HG03045 (cell line): ENCODE results near the gene LSM11.

ENCODE experiments used
- ATAC-seq: cut with Tn5 transposase; IDR thresholded peaks from one replicate; pipeline ENCODE4 v1.9.1; 2021; ENCODE audit warnings: mild to moderate bottlenecking, moderate library complexity; ENCODE audit not compliant: unreplicated experiment

The LSM11 gene

DNA sequence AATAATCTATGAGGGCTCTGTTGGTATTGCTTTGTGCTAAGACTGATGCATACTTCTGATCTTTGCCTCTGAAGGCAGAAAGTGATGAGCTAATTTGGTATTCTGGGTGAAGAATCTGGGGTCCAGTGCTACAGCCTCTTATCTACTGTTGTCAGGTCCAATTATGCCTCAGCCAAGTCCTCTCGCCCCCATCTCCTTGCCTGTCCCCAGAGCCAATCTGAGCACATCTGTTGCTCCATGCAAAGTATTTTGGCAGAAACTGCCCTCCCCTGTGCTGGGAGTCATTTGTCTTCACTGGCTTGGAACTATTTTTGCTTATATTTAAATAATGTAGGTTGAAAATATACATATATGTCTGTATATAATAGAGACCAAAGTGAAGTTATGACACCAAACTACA, 23.4 kb downstream of the LSM11 start:
- ATAC-seq, result no peak

DNA sequence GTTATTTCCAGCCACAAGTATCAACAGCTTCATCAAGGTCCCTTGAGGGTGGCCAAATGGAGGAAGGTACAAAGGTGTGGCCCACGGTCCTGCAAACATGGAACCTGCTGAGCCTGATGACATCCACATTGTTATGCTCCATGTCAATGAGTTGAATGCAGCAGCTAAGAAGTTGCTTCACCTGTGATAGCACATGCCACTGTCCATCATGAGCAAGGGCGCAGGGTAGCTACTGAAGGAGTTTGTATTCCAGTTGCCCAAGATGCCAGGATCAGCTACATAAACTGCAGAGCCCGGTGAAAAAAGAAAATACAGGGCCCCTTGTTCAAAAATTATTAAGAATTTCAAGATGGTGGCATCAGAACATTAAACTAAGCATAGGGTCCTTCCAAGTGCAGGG, 24.2 kb downstream of the LSM11 start:
- no peak for ATAC-seq

DNA sequence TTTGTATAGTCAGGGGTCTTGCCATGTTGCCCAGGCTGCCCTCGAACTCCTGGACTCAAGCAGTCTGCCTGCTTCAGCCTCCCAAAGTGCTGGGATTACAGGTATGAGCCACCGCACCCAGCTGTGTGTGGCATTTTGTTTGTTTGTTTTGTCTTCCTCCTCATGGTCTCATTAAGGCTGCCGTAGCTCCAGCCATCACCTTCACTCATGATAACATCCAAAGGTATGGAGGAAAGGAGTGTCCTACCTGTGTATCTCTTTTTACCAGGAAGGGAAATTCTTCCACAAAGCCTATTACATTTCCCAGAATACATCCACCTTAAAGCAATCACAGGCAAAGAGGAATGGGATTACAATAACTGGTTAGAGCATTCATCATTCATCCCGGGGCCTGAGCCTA, 27.2 kb downstream of the LSM11 start:
- ATAC-seq, result no peak

DNA sequence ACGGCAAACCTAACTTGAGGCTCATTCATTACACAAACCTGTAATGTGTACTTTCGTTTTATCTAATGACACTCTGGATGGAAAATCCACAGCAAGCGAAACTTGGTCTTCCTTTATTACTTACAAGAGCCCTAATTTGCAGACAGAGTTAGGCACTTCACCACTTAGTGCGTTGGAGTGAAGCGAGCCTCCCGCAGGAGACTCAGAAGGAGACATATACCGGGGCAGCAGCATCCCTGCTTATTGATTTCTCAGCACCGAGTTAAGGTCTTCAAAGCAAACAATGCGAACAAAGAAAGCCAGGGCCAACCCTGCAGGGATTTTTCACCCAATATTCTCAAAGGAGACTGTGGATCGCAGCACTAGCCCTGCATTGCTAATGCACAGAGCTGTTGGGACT, 28.6 kb downstream of the LSM11 start:
- ATAC-seq, result no peak

DNA sequence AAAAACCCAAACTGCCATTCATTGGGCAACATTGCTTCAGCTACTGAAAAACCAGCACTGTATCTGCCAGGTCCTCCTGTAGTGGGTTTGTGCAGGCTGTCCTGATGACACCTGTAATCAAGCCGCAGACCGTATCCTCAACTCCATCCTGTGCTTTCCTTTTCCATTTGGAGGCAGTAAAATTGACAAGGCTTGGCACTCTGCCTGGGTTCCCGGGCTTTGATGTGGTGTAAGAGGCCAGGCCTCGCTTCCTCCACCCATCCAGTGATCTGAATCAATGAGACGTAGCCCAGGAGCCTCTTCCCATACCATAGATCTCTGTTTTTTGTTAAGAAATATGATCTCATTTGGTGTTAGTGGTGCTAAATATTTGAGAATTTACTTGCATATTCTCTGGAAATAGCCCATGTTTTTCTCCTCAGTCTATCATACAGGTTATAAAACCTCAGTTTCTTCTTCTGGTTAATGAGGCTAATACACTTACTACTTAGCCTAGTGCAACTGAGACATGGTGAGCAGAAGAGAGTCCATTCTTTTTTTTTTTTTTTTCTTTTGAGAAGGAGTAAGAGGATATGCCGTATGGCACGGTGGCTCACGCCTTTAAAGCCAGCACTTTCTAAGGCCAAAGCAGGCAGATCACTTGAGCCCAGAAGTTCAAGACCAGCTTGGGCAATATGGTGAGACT, 34.8 kb downstream of the LSM11 start:
- no peak for ATAC-seq

DNA sequence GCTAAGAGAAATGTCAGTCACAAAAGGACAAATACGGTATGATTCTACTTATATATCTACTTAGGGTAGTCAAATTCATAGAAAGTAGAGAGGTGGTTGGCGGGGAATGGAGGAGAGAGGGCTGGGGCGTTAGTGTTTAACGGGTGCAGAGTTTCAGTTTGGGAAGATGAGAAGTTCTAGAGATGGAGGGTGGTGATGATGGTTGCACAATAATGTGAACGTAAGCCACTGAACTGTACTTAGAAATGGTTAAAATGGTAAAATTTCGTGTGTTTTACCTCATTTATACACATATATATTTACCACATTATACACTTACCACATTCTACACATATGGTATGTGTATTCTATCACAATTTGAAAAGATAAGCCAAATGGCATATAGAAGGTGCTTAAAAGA, 35.7 kb downstream of the LSM11 start:
- no peak for ATAC-seq

DNA sequence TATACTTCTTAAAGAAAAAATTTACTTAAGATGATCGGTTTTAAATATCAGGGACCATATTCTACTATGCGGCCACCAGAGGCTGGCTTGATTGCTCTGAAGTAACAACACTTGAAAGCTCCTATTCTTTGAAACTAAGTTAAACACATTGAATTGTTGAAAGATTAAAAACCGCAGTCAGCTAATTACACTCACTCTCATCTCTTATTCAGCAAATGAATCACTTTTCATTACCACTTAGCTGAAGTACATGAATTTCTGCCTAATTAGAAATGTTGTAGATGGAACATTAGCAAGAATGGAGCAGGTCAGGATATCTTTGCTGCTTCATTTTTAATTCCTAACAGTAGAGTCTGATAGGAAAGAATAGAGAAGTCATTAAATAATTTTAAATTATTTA, 42.3 kb downstream of the LSM11 start:
- no peak for ATAC-seq

DNA sequence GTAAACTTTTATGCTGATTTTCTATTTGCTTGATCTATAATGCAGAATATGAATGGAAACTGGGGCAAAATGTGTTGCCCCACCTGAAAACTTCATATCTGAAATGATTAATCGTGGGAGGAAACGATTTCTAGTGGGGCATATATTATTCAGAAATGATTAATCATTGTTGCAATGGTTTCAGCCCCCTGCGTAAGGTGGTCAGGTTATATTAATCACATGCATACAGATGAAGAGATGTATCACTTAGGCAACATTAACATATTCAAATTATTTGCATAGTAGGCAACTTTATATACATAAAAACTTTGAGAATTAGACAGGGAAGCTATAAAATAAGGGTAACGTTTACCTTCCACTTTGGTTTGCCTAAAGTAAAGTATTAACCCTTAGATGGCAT, 49.8 kb downstream of the LSM11 start:
- no peak for ATAC-seq

DNA sequence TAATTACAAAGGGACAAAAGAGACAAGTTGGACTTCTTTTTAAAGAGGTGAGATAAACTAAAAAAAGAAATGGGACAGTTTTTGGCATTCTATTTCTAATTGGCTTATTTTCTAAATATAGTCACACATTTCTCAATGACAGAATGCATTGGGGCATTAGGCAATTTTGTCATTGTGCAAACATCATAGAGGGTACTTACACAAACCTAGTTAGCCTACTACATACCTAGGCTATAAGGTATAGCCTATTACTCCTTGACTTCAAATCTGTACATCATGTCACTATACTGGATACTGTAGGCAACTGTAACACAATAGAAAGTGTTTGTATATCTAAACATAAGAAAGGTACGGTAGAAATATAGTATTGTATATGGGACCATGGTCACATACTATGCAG, 56.1 kb downstream of the LSM11 start:
- no peak for ATAC-seq

DNA sequence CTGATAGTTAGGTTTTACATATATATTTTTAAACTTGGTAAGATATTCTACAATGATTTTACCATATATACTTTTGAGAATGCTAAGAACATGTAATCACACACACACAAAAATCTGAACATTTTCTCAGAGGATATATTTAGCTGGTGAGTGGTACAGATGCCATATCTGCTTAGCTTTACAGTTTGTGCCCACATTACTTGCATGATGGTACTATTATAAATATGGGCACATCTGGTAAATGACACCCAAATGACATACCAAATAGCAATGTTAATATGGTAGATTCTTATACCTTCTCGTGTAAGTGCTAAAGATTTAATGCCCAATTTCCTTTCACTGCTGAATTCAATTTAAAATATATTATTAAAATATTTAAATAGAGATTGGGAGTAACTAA, 56.6 kb downstream of the LSM11 start:
- no peak for ATAC-seq

DNA sequence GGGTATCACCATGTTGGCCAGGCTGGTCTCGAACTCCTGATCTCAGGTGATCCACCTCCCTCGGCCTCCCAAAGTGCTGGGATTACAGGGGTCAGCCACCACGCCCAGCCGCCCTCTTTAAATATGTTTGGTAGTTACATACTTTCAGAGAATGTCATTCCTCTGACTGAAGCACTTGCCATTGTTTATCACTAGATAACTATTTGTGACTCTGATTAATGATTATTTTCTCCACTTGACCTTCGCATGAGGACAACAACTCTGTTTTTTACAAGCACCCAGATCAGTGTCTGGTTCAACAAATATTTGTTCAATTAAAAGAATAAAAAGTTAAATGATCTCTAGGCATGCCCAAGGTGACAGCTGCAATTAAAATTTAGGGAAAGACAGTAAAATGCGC, 59.2 kb downstream of the LSM11 start:
- ATAC-seq, result no peak

DNA sequence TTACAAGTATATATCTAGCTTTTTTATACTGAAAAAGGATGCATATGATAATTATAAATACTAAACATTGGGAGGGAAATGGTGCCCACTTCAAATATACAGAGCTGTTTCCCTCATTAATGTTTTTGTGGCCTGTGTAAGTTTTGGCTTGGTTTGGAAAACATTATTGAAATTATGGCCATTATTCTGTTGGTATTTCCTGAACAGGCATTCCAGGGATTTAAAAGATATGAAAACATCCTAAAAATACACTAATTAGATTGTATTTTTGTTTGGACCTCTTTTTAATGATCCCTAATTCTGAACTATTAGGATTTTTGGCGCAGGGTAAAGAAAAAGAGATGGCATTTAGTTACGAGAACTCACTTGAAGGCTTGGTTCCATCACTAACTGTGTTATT, 64.5 kb downstream of the LSM11 start:
- no peak for ATAC-seq
